Glutamatergic neuron (in vitro differentiated cells): ENCODE data around the gene RNF213. TPM values are rescaled to one million over a fixed set of nuclear protein-coding genes. Genes with fewer than 3 reads are reported as not detected.
A peak's percentile ranks its signal among the peaks of the same experiment; 100 is the strongest.

Experiments
- DNase-seq: peaks from one replicate; pipeline ENCODE4 v3.0.0; 2022
- H3K27ac Mint-ChIP-seq: one replicate; pipeline ENCODE4 v1.8.0; 2020; ENCODE audit warnings: mild to moderate bottlenecking, mixed read lengths, inconsistent platforms; ENCODE audit not compliant: unreplicated experiment
- H3K27me3 Mint-ChIP-seq: one replicate; pipeline ENCODE4 v1.8.0; 2020; ENCODE audit warnings: mild to moderate bottlenecking, moderate library complexity, mixed read lengths, inconsistent platforms; ENCODE audit not compliant: unreplicated experiment
- H3K36me3 Mint-ChIP-seq: one replicate; pipeline ENCODE4 v1.8.0; 2020; ENCODE audit warnings: mild to moderate bottlenecking, mixed read lengths, inconsistent platforms; ENCODE audit not compliant: unreplicated experiment
- H3K4me1 Mint-ChIP-seq: one replicate; pipeline ENCODE4 v1.8.0; 2020; ENCODE audit warnings: mild to moderate bottlenecking, low read depth, mixed read lengths, inconsistent platforms; ENCODE audit not compliant: unreplicated experiment
- H3K4me3 Mint-ChIP-seq: one replicate; pipeline ENCODE4 v1.8.0; 2020; ENCODE audit warnings: mild to moderate bottlenecking, mixed read lengths, inconsistent platforms; ENCODE audit not compliant: unreplicated experiment
- H3K9me3 Mint-ChIP-seq: one replicate; pipeline ENCODE4 v1.8.0; 2020; ENCODE audit warnings: mild to moderate bottlenecking, moderate library complexity, mixed read lengths, inconsistent platforms; ENCODE audit not compliant: unreplicated experiment
- total RNA-seq: library from RNA; stranded (reverse); fragmentation: NEBNext Ultra II Directional; extraction: Animal tissue kit (Norgen Biotek cat#: 25700); gene quantifications from one replicate; pipeline ENCODE4 v1.2.1, GENCODE V29; 2021; ENCODE audit not compliant: unreplicated experiment
- TF ChIP-seq, protein P1 (sequence below): fragments of 200-600 bp; sonication (generic); IDR thresholded peaks from one replicate; pipeline ENCODE4 v1.5.0; 2021; ENCODE audit not compliant: partially characterized antibody, unreplicated experiment

RNF213 gene
- total RNA-seq, 1 donor from 2014 or later: 34.7 TPM

GRCh38 chr17:80281516-80281915 lies 20.9 kb downstream of the RNF213 start:
- peaks cover 2% of the 10 kb centered on the region for H3K9me3 Mint-ChIP-seq
- no peaks in the 10 kb centered on the region for H3K36me3 Mint-ChIP-seq
- TF ChIP-seq, protein P1, sequence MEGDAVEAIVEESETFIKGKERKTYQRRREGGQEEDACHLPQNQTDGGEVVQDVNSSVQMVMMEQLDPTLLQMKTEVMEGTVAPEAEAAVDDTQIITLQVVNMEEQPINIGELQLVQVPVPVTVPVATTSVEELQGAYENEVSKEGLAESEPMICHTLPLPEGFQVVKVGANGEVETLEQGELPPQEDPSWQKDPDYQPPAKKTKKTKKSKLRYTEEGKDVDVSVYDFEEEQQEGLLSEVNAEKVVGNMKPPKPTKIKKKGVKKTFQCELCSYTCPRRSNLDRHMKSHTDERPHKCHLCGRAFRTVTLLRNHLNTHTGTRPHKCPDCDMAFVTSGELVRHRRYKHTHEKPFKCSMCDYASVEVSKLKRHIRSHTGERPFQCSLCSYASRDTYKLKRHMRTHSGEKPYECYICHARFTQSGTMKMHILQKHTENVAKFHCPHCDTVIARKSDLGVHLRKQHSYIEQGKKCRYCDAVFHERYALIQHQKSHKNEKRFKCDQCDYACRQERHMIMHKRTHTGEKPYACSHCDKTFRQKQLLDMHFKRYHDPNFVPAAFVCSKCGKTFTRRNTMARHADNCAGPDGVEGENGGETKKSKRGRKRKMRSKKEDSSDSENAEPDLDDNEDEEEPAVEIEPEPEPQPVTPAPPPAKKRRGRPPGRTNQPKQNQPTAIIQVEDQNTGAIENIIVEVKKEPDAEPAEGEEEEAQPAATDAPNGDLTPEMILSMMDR: no peak
- H3K27ac Mint-ChIP-seq: no peak overlapping the region
- H3K4me1 Mint-ChIP-seq: peaks cover 3% of the 10 kb centered on the region
- no peak for DNase-seq
- H3K27me3 Mint-ChIP-seq: peaks cover 4% of the 10 kb centered on the region
- H3K4me3 Mint-ChIP-seq: no peak overlapping the region

GRCh38 chr17:80283116-80283852 lies 22.6 kb downstream of the RNF213 start:
- H3K9me3 Mint-ChIP-seq: peaks cover 2% of the 10 kb centered on the region
- H3K4me3 Mint-ChIP-seq: peak overlapping the region; percentile 59
- H3K27me3 Mint-ChIP-seq: peaks cover 4% of the 10 kb centered on the region
- H3K36me3 Mint-ChIP-seq: no peaks in the 10 kb centered on the region
- H3K4me1 Mint-ChIP-seq: peaks cover 3% of the 10 kb centered on the region
- H3K27ac Mint-ChIP-seq: peak overlapping the region; percentile 90
- TF ChIP-seq, protein P1: no peak
- DNase-seq: peak; percentile 67

GRCh38 chr17:80284631-80285030 lies 24.0 kb downstream of the RNF213 start:
- TF ChIP-seq, protein P1: no peak
- peaks cover 2% of the 10 kb centered on the region for H3K9me3 Mint-ChIP-seq
- peaks cover 5% of the 10 kb centered on the region for H3K4me1 Mint-ChIP-seq
- DNase-seq: no peak
- peaks cover 4% of the 10 kb centered on the region for H3K27me3 Mint-ChIP-seq
- no peaks in the 10 kb centered on the region for H3K36me3 Mint-ChIP-seq
- H3K27ac Mint-ChIP-seq: no peak overlapping the region
- no peak overlapping the region for H3K4me3 Mint-ChIP-seq

GRCh38 chr17:80285237-80285920 lies 24.7 kb downstream of the RNF213 start:
- H3K4me1 Mint-ChIP-seq: peaks cover 5% of the 10 kb centered on the region
- no peak overlapping the region for H3K4me3 Mint-ChIP-seq
- no peak for DNase-seq
- H3K36me3 Mint-ChIP-seq: no peaks in the 10 kb centered on the region
- H3K27ac Mint-ChIP-seq: no peak overlapping the region
- TF ChIP-seq, protein P1: no peak
- peaks cover 4% of the 10 kb centered on the region for H3K27me3 Mint-ChIP-seq
- H3K9me3 Mint-ChIP-seq: peaks cover 2% of the 10 kb centered on the region

DNA sequence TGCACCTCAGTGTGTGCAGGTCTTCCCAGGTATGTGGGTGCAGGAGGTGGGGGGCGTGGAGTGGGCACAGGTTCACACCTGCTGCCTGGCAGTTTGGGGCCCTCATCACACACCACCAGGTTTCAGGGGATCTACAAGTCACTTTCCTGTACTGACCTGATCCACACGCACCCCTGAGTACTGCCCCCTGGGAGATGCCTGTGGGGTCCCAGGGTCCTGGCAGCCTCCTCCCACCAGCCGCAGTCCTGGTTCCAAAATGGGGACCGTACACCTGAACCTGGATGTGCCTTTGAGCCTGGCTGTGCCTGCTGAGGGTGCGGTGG lies 25.9 kb downstream of the RNF213 start:
- peaks cover 5% of the 10 kb centered on the region for H3K4me1 Mint-ChIP-seq
- H3K36me3 Mint-ChIP-seq: peaks cover 5% of the 10 kb centered on the region
- DNase-seq: no peak
- H3K27ac Mint-ChIP-seq: no peak overlapping the region
- H3K9me3 Mint-ChIP-seq: no peaks in the 10 kb centered on the region
- TF ChIP-seq, protein P1: no peak
- no peak overlapping the region for H3K4me3 Mint-ChIP-seq
- H3K27me3 Mint-ChIP-seq: peaks cover 3% of the 10 kb centered on the region
